Esophagus muscularis mucosa (tissue), 4 donors: ENCODE results near the gene KLHDC7A. TPM values are rescaled to one million over a fixed set of nuclear protein-coding genes. Genes with fewer than 3 reads are reported as not detected.
A peak's percentile ranks its signal among the peaks of the same experiment; 100 is the strongest.

Experiments used
- DNase-seq: peaks from one replicate; pipeline ENCODE4 v3.0.0-alpha.2; 2017; ENCODE audit errors: extremely low spot score
- H3K27ac ChIP-seq, 4 donors: fragments of 200-600 bp; sonication (generic); replicated peaks in 1 of 4; 1 replicate in 3 of 4; 2 replicates in 1 of 4; pipeline ENCODE4 v1.5.1; 2016 to 2019; ENCODE audit warnings: mild to moderate bottlenecking in 1 of 4
- H3K27me3 ChIP-seq, 4 donors: fragments of 200-600 bp; sonication (generic); one replicate each; pipeline versions ENCODE4 v1.5.1 to v1.6.0; 2016 to 2019
- H3K36me3 ChIP-seq, 4 donors: fragments of 200-600 bp; sonication (generic); one replicate each; pipeline ENCODE4 v1.5.1; 2016 to 2019
- H3K4me1 ChIP-seq, 4 donors: fragments of 200-600 bp; sonication (generic); one replicate each; pipeline ENCODE4 v1.5.1; 2016 to 2019
- H3K4me3 ChIP-seq, 4 donors: fragments of 200-600 bp; sonication (generic); 1 replicate in 2 of 4; 2 replicates in 2 of 4; pipeline ENCODE4 v1.5.1; 2016 to 2019; ENCODE audit warnings: mild to moderate bottlenecking in 4 of 4, moderate library complexity in 1 of 4
- H3K9me3 ChIP-seq, 4 donors: fragments of 200-600 bp; sonication (generic); 1 replicate in 3 of 4; 2 replicates in 1 of 4; pipeline ENCODE4 v1.5.1; 2016 to 2019
- EP300 ChIP-seq: sonication (generic); formaldehyde crosslinking; IDR thresholded peaks from one replicate; pipeline ENCODE4 v1.6.1; 2017; ENCODE audit warnings: antibody characterized with exemption
- POLR2A ChIP-seq: fragments of 450-650 bp; IDR thresholded peaks from one replicate; pipeline ENCODE4 v1.6.1; 2017; ENCODE audit warnings: antibody characterized with exemption, moderate library complexity, mild to moderate bottlenecking, low read depth
- POLR2AphosphoS5 ChIP-seq, 2 donors: sonication (generic); formaldehyde crosslinking; IDR thresholded peaks; one replicate each; pipeline ENCODE4 v1.6.1; 2017; ENCODE audit warnings: antibody characterized with exemption in 2 of 2
- WGBS: methylation state at CpG from one replicate; pipeline ENCODE4 v1.1.5; 2018; 5-methylcytosine and 5-hydroxymethylcytosine counted together
- intact Hi-C: fragments of 100-400 bp; cut with DNase I; formaldehyde crosslinking; loops from one replicate; pipeline ENCODE4 v1.15.1; 2023
- total RNA-seq, 4 donors: library from RNA; depleted of rRNA; stranded (reverse); fragments of >200 nt; gene quantifications; one replicate each; pipeline versions ENCODE4 v1.1.0 to v1.2.1, GENCODE V29; 2016
- TF ChIP-seq, protein P1 (sequence below), 3 experiments: fragments of 200-600 bp in 2 of 3; fragments of 450-650 bp in 1 of 3; sonication (generic) in 2 of 3; IDR thresholded peaks; one replicate each; pipeline ENCODE4 v1.5.1; 2017 to 2019; ENCODE audit warnings: antibody characterized with exemption in 3 of 3, mild to moderate bottlenecking in 2 of 3, moderate library complexity in 1 of 3

KLHDC7A gene
- total RNA-seq, 4 donors from 2014 or later, result not detected

DNA sequence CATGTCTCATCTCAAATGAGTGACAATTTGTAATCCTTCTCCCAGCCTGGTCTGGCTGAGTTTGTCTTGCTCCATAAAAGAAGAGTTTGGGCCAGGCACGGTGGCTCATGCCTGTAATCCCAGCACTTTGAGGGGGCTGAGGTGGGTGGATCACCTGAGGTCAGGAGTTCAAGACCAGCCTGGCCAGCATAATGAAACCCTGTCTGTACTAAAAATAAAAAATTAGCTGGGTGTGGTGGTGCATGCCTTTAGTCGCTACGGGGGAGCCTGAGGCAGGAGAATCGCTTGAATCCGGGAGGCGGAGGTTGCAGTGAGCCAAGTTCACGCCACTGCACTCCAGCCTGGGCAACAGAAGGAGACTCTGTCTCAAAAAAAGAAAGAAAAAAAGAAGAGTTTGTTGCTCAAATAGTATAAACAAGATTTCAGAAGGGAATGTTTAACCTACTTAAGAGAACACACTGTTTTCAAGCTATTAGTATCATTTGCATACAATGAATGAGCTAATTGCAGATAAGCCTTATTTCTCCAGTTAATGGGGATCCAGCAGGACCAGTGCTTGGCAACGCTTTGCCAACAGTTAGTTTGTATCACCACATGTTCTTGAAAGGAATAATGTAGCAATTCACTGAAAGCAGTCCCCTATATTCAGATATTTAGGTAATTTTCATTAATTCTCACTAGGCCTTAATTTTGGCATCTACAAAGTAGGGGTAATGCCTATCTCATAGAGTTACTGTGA lies 15.9 kb downstream of the KLHDC7A start:
- H3K36me3 ChIP-seq, result no peaks in the 10 kb centered on the region
- H3K9me3 ChIP-seq, result peaks cover 0 to 5% (median 0%) of the 10 kb centered on the region in 4 donors
- H3K4me3 ChIP-seq, result no peak overlapping the region
- intact Hi-C loops, result no loop called here
- WGBS, result 81% methylated on average over 8 of the region's 8 CpGs
- H3K27ac ChIP-seq, result no peak overlapping the region
- H3K4me1 ChIP-seq, result no peaks in the 10 kb centered on the region
- peak; percentile 21 for DNase-seq
- TF ChIP-seq, protein P1, sequence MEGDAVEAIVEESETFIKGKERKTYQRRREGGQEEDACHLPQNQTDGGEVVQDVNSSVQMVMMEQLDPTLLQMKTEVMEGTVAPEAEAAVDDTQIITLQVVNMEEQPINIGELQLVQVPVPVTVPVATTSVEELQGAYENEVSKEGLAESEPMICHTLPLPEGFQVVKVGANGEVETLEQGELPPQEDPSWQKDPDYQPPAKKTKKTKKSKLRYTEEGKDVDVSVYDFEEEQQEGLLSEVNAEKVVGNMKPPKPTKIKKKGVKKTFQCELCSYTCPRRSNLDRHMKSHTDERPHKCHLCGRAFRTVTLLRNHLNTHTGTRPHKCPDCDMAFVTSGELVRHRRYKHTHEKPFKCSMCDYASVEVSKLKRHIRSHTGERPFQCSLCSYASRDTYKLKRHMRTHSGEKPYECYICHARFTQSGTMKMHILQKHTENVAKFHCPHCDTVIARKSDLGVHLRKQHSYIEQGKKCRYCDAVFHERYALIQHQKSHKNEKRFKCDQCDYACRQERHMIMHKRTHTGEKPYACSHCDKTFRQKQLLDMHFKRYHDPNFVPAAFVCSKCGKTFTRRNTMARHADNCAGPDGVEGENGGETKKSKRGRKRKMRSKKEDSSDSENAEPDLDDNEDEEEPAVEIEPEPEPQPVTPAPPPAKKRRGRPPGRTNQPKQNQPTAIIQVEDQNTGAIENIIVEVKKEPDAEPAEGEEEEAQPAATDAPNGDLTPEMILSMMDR (IDR thresholded peaks at IDR 0.05), result no peak
- peaks cover 0 to 44% (median 0%) of the 10 kb centered on the region in 4 donors for H3K27me3 ChIP-seq

DNA sequence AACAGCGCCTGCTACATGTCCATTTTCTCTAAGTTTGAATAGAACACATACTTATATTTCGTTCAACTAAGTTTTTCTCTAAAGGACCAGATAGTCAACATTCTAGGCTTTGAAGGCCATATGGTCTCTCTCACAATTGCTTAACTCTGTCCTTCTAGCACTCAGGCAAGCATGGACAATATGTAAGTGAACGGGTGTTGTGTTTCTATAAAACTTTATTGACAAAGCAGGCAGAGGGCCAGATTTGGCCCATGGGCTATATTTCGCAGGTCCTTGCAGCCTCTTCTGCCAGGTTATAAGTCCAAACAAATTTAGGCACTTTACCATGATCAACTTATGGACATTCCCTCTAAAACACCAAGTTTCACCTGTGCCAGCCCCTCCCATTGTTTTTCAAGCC lies 21.1 kb downstream of the KLHDC7A start:
- no peak overlapping the region for H3K27ac ChIP-seq
- no peaks in the 10 kb centered on the region for H3K36me3 ChIP-seq
- 94% methylated on average over 4 of the region's 4 CpGs for WGBS
- peaks cover 0 to under 1% (median 0%) of the 10 kb centered on the region in 4 donors for H3K9me3 ChIP-seq
- peak; percentile 10 for DNase-seq
- peaks cover 0 to 39% (median 0%) of the 10 kb centered on the region in 4 donors for H3K27me3 ChIP-seq
- intact Hi-C loops, result no loop called here
- H3K4me1 ChIP-seq, result no peaks in the 10 kb centered on the region
- TF ChIP-seq POLR2AphosphoS5 (IDR thresholded peaks at IDR 0.05) (no peak), EP300 (no peak), POLR2A (no peak)
- TF ChIP-seq, protein P1 (IDR thresholded peaks at IDR 0.05), result no peak
- H3K4me3 ChIP-seq, result no peak overlapping the region

DNA sequence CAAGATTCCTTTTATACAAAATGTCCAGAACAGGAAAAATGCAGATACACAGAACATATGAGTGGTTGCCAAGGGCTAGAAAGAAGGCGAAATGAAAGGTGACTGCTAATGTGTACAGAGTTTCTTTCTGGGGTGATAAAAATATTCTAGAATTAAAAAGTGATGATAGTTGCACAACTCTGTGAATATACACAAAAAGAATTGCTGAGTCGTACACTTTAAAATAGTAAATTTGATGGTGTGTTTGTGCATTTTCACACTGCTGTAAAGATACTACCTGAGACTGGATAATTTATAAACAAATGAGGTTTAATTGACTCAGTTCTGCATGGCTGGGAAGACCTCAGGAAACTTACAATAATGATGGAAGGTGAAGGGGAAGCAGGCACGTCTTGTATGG lies 23.9 kb downstream of the KLHDC7A start:
- Histone ChIP-seq H3K4me1 (no peaks in the 10 kb centered on the region), H3K27ac (no peak overlapping the region), H3K36me3 (no peaks in the 10 kb centered on the region), H3K27me3 (peaks cover 0 to 30% (median 0%) of the 10 kb centered on the region in 4 donors), H3K9me3 (peaks cover 0 to 15% (median 11%) of the 10 kb centered on the region in 4 donors), H3K4me3 (no peak overlapping the region)
- DNase-seq, result no peak
- 66% methylated on average over 3 of the region's 3 CpGs for WGBS
- intact Hi-C loops, result no loop called here
- TF ChIP-seq, protein P1 (IDR thresholded peaks at IDR 0.05), result no peak
- TF ChIP-seq EP300 (no peak), POLR2AphosphoS5 (IDR thresholded peaks at IDR 0.05) (no peak), POLR2A (no peak)

DNA sequence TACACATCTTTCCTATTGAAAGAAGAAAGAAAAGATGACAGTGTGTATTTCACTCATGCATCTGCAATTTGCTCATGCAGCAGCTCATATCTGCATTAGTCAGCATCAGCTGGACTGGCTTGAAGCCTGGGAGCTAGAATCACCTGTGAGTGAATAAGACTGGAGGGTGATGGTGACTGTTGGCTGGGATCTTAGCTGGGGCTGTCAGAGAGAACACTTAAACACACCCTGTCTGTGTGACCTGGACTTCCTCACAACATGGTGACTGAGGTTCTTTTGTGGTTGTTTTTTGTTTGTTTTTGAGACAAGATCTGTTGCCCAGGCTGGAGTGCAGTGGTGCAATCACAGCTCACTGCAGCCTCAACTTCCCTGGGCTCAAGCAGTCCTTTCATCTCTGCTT lies 24.9 kb downstream of the KLHDC7A start:
- intact Hi-C loops, result no loop called here
- Histone ChIP-seq H3K27me3 (peaks cover 0 to 27% (median 0%) of the 10 kb centered on the region in 4 donors), H3K27ac (no peak overlapping the region), H3K4me3 (no peak overlapping the region), H3K4me1 (no peaks in the 10 kb centered on the region), H3K9me3 (peaks cover 0 to 15% (median 11%) of the 10 kb centered on the region in 4 donors), H3K36me3 (no peaks in the 10 kb centered on the region)
- DNase-seq, result peak; percentile 39
- no peak for TF ChIP-seq POLR2A

DNA sequence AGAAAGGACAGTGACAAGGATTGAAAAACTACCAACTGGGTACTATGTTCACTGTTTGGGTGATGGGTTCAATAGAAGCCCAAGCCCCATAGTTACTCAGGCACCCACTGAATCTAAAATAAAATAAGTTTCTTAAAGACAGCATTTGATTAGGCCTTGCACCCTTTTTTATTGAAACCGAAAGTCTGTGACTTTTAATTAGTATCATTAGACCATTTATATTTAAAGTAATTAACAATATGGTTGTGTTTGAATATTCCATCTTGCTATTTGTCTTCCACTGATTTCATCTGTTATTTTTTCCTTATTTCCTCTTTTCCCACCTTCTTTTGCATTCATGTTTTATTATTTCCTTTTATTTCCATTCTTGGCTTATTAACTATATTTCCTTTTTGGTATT lies 27.4 kb downstream of the KLHDC7A start:
- 95% methylated on average over 1 of the region's 1 CpG for WGBS

More for the DNA sequence above, 27.4 kb downstream of the KLHDC7A start:
- no peak overlapping the region for H3K4me3 ChIP-seq
- no peaks in the 10 kb centered on the region for H3K36me3 ChIP-seq
- no peaks in the 10 kb centered on the region for H3K4me1 ChIP-seq
- peaks cover 0 to 27% (median 0%) of the 10 kb centered on the region in 4 donors for H3K27me3 ChIP-seq
- no peak for DNase-seq
- no peak overlapping the region for H3K27ac ChIP-seq
- intact Hi-C loops, result no loop called here
- peaks cover 0 to 15% (median 11%) of the 10 kb centered on the region in 4 donors for H3K9me3 ChIP-seq
- TF ChIP-seq POLR2AphosphoS5 (IDR thresholded peaks at IDR 0.05) (no peak), POLR2A (no peak), EP300 (no peak)
